GM10248 (cell line): ENCODE measurements around the gene RPL7A.
"Not testable (repeated sequence)": the region's sequence is repeated elsewhere in the genome, so short reads cannot be mapped to it uniquely, and the experiment has no call there.

Experiments
- CTCF ChIA-PET: fragments of 300-600 bp; sonication (Branson Sonifier 250); formaldehyde crosslinking; extraction: SDS; loops from one replicate; lab custom pipeline; 2021; ENCODE audit warnings: antibody characterized with exemption; lab: Yijun Ruan, JAX
- POLR2A ChIA-PET: fragments of 350-650 bp; sonication (Branson Sonifier 250); formaldehyde crosslinking; extraction: SDS; loops from one replicate; lab custom pipeline; 2020; ENCODE audit warnings: antibody characterized with exemption; lab: Yijun Ruan, JAX
- DNase-seq: peaks from one replicate; pipeline ENCODE4 v3.0.0; 2012; ENCODE audit errors: extremely low spot score
- TF ChIP-seq, protein P1 (sequence below): IDR thresholded peaks from 2 replicates; pipeline ENCODE4 v1.5.1; 2012; ENCODE audit warnings: mild to moderate bottlenecking, low read depth; ENCODE audit errors: extremely low read depth, missing control alignments, control extremely low read depth

The RPL7A gene

DNA sequence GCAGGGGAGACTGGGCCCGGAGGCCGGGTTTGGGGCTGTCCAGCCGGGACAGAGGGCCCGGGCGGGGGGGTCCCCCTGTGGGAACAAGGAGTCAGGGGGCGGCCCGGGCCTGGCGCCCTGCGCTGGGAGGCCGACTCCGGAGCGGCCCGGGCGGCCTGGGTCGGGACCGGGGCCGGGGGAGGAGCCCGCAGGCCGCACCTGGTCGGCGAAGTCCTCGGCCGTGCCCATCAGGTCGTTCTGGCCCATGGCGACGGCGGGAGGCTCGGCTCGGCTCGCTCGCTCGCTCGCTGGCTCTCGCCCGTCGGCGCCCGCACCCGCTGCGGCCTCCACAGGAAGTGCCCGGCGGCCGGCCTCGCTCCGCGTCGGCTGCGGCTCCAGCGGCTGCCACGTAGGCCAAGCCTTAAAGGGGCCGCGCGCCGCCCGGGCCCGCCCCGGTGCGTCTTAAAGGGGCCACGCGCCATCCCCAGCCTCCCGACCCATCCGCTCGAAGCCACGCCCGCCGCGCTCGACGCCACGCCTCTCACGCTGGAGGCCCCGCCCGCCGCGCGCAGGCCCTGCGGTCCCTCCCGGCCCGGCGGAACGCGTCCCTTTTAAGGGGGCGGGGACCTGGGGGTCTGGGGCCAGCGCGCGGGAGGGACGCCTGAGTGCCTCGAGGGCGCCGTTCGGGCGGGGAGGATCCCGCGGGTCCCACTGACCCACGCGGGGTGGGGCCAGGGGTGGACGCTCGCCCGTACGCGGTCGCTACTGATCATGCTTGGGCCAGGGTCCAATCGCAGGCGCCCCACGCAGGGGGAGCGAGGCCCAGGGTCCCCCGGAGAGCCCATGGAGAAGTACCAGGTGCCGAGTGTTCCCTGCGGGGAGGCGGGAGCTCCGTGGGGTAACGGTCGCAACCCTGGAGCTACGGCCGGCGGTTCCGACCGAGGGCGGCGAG lies 28.0 kb downstream of the RPL7A start, which contains the start of the genes STKLD1 and SURF4:
STKLD1 (plus strand) TSS at position 643 of the 931 bp plus-strand sequence; CDS start at position 751, 108 bp downstream.
SURF4 (minus strand) TSS at position 337 of the 931 bp plus-strand sequence; CDS start at position 246, 91 bp downstream.
- CTCF ChIA-PET = interaction anchor here (0.9 to 1.6 kb wide), 5 partner anchors 13 to 110 kb away, joined by 3 to 5 read pairs (median 3); no protein-coding TSS in a partner anchor
- POLR2A ChIA-PET = interaction anchor here (1.1 to 2.5 kb wide), 3 partner anchors 13 to 28 kb away, joined by 3 to 10 read pairs (median 4); partner anchors contain the start of genes MED22 and RPL7A
- DNase-seq = peak; percentile 100
- TF ChIP-seq, protein P1, sequence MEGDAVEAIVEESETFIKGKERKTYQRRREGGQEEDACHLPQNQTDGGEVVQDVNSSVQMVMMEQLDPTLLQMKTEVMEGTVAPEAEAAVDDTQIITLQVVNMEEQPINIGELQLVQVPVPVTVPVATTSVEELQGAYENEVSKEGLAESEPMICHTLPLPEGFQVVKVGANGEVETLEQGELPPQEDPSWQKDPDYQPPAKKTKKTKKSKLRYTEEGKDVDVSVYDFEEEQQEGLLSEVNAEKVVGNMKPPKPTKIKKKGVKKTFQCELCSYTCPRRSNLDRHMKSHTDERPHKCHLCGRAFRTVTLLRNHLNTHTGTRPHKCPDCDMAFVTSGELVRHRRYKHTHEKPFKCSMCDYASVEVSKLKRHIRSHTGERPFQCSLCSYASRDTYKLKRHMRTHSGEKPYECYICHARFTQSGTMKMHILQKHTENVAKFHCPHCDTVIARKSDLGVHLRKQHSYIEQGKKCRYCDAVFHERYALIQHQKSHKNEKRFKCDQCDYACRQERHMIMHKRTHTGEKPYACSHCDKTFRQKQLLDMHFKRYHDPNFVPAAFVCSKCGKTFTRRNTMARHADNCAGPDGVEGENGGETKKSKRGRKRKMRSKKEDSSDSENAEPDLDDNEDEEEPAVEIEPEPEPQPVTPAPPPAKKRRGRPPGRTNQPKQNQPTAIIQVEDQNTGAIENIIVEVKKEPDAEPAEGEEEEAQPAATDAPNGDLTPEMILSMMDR = no peak

DNA sequence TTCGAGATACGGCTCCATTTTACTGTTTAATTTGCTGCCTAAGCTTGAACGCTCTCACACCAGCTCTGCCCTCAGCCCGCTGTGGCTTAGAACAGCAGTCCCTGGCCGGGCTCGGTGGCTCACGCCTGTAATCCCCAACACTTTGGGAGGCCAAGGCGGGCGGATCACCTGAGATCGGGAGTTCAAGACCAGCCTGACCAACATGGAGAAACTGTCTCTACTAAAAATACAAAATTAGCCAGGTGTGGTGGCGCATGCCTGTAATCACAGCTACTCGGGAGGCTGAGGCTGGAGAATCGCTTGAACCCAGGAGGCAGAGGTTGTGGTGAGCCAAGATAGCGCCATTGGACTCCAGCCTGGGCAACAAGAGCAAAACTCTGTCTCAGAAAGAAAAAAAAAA lies 29.3 kb downstream of the RPL7A start:
- not testable (repeated sequence) for DNase-seq
- POLR2A ChIA-PET = interaction anchor here (0.7 to 0.8 kb wide), 2 partner anchors 28 to 223 kb away, joined by 3 read pairs; no protein-coding TSS in a partner anchor

DNA sequence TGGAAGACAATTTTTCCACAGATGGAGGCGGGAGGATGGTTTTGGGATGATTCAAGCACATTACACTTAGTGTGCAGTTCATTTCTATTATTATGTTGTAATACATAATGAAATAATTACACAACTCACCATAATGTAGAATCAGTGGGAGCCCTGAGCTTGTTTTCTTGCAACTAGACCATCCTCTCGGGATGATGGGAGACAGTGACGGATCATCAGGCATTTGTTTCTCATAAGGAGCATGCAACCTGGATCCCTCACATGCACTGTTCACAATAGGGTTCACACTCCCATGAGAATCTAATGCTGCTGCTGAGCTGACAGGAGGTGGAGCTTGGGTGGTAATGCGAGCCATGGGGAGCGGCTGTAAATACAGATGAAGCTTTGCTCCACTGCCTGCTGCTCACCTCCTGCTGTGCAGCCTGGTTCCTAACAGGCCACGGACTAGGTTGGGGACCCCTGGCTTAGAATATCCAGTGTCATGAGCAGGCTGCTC lies 29.8 kb downstream of the RPL7A start:
- no peak for DNase-seq
- POLR2A ChIA-PET = no interaction called here
- CTCF ChIA-PET = interaction anchor here (1.6 kb wide), 1 partner anchor 23 kb away, joined by 4 read pairs; no protein-coding TSS in a partner anchor
- TF ChIP-seq, protein P1 = no peak

More for the DNA sequence above, 29.3 kb downstream of the RPL7A start:
- CTCF ChIA-PET = interaction anchor here (0.9 to 1.6 kb wide), 3 partner anchors 11 to 47 kb away, joined by 3 to 4 read pairs (median 3); no protein-coding TSS in a partner anchor

DNA sequence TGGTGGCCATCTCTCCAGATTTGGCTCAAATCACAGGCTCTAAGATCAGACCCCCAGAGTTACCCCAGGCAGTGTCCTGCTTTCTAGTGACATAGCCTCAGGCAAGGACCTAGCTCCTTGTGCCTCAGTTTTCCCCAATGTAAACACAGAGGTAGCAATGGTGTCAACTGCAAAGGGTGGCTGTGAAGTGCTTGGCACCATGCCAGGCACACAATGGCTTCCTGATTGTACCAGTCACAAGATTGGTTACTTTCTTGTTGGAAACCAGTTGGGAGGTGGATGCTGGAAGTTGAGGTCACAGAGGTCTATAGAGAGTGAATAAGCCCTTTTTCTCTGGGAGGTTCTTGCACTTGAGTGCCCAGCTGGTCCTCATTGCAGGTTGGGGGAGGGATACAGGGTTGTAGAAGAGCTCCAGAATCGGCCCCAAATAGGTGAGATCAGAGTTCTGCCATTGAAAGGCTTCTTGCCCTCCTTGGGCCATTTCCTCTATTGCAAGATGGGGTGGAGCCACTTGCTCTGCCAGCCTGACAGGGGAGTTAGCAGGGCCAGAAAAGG lies 30.5 kb downstream of the RPL7A start:
- ChIA-PET POLR2A (no interaction called here), CTCF (interaction anchor here (1.4 kb wide), 1 partner anchor 9 kb away, joined by 6 read pairs; no protein-coding TSS in a partner anchor)
- TF ChIP-seq, protein P1 = no peak
- no peak for DNase-seq

DNA sequence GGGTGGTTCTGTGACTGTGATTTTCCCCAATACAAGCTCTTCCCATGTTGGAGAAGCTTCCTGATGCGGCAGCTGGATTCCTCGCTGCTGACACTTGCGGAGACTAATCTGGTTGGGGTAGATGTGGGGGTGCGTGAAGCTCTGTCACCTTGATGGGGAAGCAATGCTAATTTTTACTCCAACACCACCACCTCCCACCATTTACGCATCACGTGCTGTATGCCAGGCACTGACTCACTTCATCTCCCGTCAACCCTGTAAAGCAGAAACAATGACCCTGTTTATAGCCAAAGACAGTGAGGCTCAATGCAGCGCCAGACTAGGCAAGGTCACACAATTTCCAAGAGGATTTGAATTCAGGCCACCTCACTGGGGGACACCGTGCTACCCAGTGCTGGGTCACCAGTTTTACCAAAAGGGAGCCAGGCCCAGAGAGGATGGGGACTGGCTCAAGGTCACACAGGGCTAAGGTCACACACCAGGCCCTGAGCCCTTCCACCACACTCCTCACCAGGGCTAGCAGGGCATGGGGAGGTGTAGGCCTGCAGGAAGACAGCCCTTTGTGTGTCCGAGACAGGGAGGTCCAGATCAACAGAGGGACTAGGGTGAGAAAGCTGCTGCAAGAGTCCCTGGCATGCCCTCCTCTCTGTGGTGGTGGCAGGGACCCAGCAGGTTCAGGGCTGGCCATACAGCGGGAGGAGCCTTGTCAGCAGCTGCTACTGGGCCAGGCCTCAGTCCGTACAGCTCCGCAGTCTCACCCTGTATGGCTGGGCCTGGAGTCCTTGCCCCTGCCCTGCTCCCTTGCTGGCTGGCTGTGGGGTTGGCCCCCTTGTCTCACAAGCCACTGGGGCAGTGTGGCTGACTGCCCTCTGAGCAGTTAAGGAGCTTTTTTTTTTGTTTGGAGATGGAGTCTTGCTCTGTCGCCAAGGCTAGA lies 31.4 kb downstream of the RPL7A start:
- DNase-seq = no peak
- TF ChIP-seq, protein P1 = no peak
- CTCF ChIA-PET = interaction anchor here (1.4 kb wide), 1 partner anchor 8 kb away, joined by 6 read pairs; no protein-coding TSS in a partner anchor
- POLR2A ChIA-PET = no interaction called here

DNA sequence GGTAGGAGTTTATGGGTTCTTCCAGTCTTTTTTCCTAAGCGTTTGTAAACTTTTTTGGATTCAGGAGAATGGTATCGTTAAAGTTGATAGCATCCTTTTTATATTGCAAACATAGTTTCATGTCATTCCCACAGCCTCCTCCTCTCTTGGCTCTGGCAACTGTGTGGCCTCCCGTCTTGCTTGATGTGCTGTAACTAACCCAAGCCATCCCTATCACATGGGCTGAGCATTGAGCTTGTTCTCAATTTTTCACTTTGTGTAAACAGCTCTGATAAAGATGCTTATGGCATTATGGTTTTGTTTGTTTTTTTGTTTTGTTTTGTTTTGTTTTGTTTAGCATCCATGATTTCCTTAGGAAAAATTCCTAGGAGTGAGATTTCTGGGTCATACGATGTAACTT lies 32.7 kb downstream of the RPL7A start:
- TF ChIP-seq, protein P1 = no peak
- POLR2A ChIA-PET = no interaction called here
- CTCF ChIA-PET = no interaction called here
- DNase-seq = no peak
